ENCODE data around the gene SCAMP2.

DNA sequence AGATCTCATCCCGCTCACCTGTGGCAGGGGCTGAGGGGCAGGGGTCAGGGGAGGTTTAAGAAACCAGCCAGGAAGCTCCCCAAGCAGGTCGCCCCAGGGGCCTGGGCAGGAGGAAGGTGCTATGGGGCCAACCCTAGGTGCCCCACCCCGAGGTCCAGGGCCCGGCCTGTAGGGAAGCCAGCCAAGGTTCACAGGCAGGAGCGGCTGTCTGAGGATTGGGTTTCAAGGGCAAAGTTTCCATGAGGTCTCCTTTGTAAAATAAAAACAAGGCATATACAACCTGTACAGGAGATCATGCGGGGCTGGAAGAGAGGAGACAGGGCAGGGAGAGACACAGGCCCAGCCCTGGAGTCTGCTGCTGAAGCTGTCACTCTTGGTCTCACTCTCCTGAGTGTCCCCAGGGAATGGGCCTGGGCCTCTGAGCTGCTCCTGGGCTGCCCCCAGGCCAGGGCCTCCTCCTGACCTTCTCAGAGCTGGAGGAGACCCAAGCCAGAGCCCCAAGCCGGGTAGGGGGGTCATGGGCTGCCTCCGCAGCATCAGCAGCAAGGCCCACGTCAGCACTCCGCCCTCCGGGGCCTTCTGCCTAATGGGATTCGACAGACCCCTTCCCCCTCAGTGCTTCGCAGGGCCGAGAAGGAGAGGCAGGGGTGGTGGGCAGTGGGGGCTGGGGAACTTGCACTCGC lies 41.2 kb downstream of the SCAMP2 start:
- no peak for TF ChIP-seq TOX (CRISPR knock-in tag; IDR thresholded peaks at IDR 0.05; ENCODE audit: borderline replicate concordance)
- TF ChIP-seq ZNF565 (CRISPR knock-in tag; conservative IDR thresholded peaks at IDR 0.05; ENCODE audit: low read depth), result no peak
- no peak for TF ChIP-seq BACH2 (CRISPR knock-in tag; IDR thresholded peaks at IDR 0.05; ENCODE audit: borderline replicate concordance)
- TF ChIP-seq, protein P1, sequence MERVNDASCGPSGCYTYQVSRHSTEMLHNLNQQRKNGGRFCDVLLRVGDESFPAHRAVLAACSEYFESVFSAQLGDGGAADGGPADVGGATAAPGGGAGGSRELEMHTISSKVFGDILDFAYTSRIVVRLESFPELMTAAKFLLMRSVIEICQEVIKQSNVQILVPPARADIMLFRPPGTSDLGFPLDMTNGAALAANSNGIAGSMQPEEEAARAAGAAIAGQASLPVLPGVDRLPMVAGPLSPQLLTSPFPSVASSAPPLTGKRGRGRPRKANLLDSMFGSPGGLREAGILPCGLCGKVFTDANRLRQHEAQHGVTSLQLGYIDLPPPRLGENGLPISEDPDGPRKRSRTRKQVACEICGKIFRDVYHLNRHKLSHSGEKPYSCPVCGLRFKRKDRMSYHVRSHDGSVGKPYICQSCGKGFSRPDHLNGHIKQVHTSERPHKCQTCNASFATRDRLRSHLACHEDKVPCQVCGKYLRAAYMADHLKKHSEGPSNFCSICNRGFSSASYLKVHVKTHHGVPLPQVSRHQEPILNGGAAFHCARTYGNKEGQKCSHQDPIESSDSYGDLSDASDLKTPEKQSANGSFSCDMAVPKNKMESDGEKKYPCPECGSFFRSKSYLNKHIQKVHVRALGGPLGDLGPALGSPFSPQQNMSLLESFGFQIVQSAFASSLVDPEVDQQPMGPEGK (CRISPR knock-in tag; IDR thresholded peaks at IDR 0.05; ENCODE audit: borderline replicate concordance), result no peak
- TF ChIP-seq PPARA (CRISPR knock-in tag; IDR thresholded peaks at IDR 0.05; ENCODE audit: borderline replicate concordance), result no peak

Data from SK-N-SH treated with all-trans-retinoic acid at 6 μM for 48 hours (cell line).